DOHH2 (cell line): ENCODE results near the gene GPD1.

ENCODE experiments used
- CTCF ChIP-seq: fragments of 200-600 bp; sonication (generic); IDR thresholded peaks from one replicate; pipeline ENCODE4 v1.5.1; 2014; ENCODE audit warnings: antibody characterized with exemption, mild to moderate bottlenecking, low read depth, low read length; ENCODE audit not compliant: poor library complexity, severe bottlenecking
- EZH2phosphoT487 ChIP-seq: fragments of 200-600 bp; sonication (generic); IDR thresholded peaks from 2 replicates; pipeline ENCODE4 v1.6.1; 2017; ENCODE audit warnings: borderline replicate concordance, mild to moderate bottlenecking, antibody characterized with exemption, low read length, moderate library complexity, mixed read lengths

GRCh38 chr12:50112456-50113218 is 8.8 kb downstream of the GPD1 start:
- no peak for TF ChIP-seq CTCF
- TF ChIP-seq EZH2phosphoT487: no peak
